Endothelial cell (in vitro differentiated cells): Measurements from ENCODE around the gene CSH2. TPM values are rescaled to one million over a fixed set of nuclear protein-coding genes. Genes with fewer than 3 reads are reported as not detected.

Source experiments
- DNase-seq: peaks from one replicate; pipeline ENCODE4 v3.0.0; 2021; ENCODE audit warnings: low spot score
- H3K27ac Mint-ChIP-seq: one replicate; pipeline ENCODE4 v1.8.0; 2021; ENCODE audit warnings: mixed read lengths, inconsistent platforms; ENCODE audit not compliant: unreplicated experiment
- H3K27me3 Mint-ChIP-seq: one replicate; pipeline ENCODE4 v1.8.0; 2021; ENCODE audit warnings: mild to moderate bottlenecking, moderate library complexity, mixed read lengths, inconsistent platforms; ENCODE audit not compliant: unreplicated experiment
- H3K36me3 Mint-ChIP-seq: one replicate; pipeline ENCODE4 v1.8.0; 2021; ENCODE audit warnings: mild to moderate bottlenecking, low read depth, mixed read lengths, inconsistent platforms; ENCODE audit not compliant: unreplicated experiment
- H3K4me1 Mint-ChIP-seq: one replicate; pipeline ENCODE4 v1.8.0; 2021; ENCODE audit warnings: mild to moderate bottlenecking, mixed read lengths, inconsistent platforms; ENCODE audit not compliant: unreplicated experiment
- H3K4me3 Mint-ChIP-seq: one replicate; pipeline ENCODE4 v1.8.0; 2021; ENCODE audit warnings: mild to moderate bottlenecking, mixed read lengths, inconsistent platforms; ENCODE audit not compliant: unreplicated experiment
- H3K9me3 Mint-ChIP-seq: one replicate; pipeline ENCODE4 v1.8.0; 2021; ENCODE audit warnings: mixed read lengths, inconsistent platforms; ENCODE audit not compliant: unreplicated experiment
- total RNA-seq: library from RNA; stranded (reverse); fragmentation: NEBNext Ultra II Directional; extraction: Animal tissue kit (Norgen Biotek cat#: 25700); gene quantifications from one replicate; pipeline ENCODE4 v1.2.1, GENCODE V29; 2021; ENCODE audit not compliant: unreplicated experiment
- TF ChIP-seq, protein P1 (sequence below): fragments of 200-600 bp; sonication (generic); IDR thresholded peaks from one replicate; pipeline ENCODE4 v1.5.0; 2021; ENCODE audit warnings: antibody characterized with exemption; ENCODE audit not compliant: unreplicated experiment

The CSH2 gene
- total RNA-seq, 1 donor from 2014 or later: not detected

- H3K4me3 Mint-ChIP-seq: peak overlapping the region; percentile 68
- TF ChIP-seq, protein P1, sequence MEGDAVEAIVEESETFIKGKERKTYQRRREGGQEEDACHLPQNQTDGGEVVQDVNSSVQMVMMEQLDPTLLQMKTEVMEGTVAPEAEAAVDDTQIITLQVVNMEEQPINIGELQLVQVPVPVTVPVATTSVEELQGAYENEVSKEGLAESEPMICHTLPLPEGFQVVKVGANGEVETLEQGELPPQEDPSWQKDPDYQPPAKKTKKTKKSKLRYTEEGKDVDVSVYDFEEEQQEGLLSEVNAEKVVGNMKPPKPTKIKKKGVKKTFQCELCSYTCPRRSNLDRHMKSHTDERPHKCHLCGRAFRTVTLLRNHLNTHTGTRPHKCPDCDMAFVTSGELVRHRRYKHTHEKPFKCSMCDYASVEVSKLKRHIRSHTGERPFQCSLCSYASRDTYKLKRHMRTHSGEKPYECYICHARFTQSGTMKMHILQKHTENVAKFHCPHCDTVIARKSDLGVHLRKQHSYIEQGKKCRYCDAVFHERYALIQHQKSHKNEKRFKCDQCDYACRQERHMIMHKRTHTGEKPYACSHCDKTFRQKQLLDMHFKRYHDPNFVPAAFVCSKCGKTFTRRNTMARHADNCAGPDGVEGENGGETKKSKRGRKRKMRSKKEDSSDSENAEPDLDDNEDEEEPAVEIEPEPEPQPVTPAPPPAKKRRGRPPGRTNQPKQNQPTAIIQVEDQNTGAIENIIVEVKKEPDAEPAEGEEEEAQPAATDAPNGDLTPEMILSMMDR: no peak
- no peak overlapping the region for H3K27ac Mint-ChIP-seq
- H3K4me1 Mint-ChIP-seq: peaks cover 27% of the 10 kb centered on the region
- peaks cover 28% of the 10 kb centered on the region for H3K27me3 Mint-ChIP-seq
- DNase-seq: no peak
- H3K9me3 Mint-ChIP-seq: no peaks in the 10 kb centered on the region
- H3K36me3 Mint-ChIP-seq: peaks cover 73% of the 10 kb centered on the region
Measured at GRCh38 chr17:63823659-63824331, 49.7 kb downstream of the CSH2 start.

GRCh38 chr17:63822537-63822936, 50.9 kb downstream of the CSH2 start:
- no peak for DNase-seq
- Mint-ChIP-seq H3K4me1 (peaks cover 21% of the 10 kb centered on the region), H3K27ac (no peak overlapping the region), H3K9me3 (no peaks in the 10 kb centered on the region), H3K27me3 (peaks cover 28% of the 10 kb centered on the region), H3K36me3 (peaks cover 81% of the 10 kb centered on the region), H3K4me3 (no peak overlapping the region)
- TF ChIP-seq, protein P1: no peak

Other genes starting within 250 kb of the CSH2 start
- 132 TPM for gene LIMD2, start 173.6 kb downstream of the CSH2 start, total RNA-seq
- gene STRADA, start 131.9 kb downstream of the CSH2 start, total RNA-seq: 51.8 TPM
- gene CCDC47, start 100.1 kb downstream of the CSH2 start, total RNA-seq: 58.0 TPM
- 110 TPM for gene DDX42, start 99.5 kb downstream of the CSH2 start, total RNA-seq
- 124 TPM for gene PSMC5, start 46.2 kb downstream of the CSH2 start, total RNA-seq
- 48.6 TPM for gene FTSJ3, start 46.0 kb downstream of the CSH2 start, total RNA-seq
- gene SMARCD2, start 31.0 kb downstream of the CSH2 start, total RNA-seq: 57.3 TPM
- gene GH2, start 8.3 kb upstream of the CSH2 start, total RNA-seq: not detected
- not detected for gene CSH1, start 22.9 kb upstream of the CSH2 start, total RNA-seq
- not detected for gene CSHL1, start 37.6 kb upstream of the CSH2 start, total RNA-seq
- gene GH1, start 45.2 kb upstream of the CSH2 start, total RNA-seq: not detected
- 3.4 TPM for gene CD79B, start 58.7 kb upstream of the CSH2 start, total RNA-seq
- 0.95 TPM for gene SCN4A, start 99.2 kb upstream of the CSH2 start, total RNA-seq
- 25.3 TPM for gene PRR29, start 124.7 kb upstream of the CSH2 start, total RNA-seq
- 52.1 TPM for gene ICAM2, start 147.0 kb upstream of the CSH2 start, total RNA-seq